HCT116 (cell line): Measurements from ENCODE around the gene FAM78B. TPM values are rescaled to one million over a fixed set of nuclear protein-coding genes. Genes with fewer than 3 reads are reported as not detected.

Experiments
- ATAC-seq: fragments of 200-7000 bp; cut with Tn5 transposase; 2 replicates; pipeline ENCODE4 v1.9.1; 2020; ENCODE audit warnings: mild to moderate bottlenecking, moderate library complexity
- BruUV-seq: library from RNA; stranded (reverse); fragments of 400-500 nt; replicated peaks from 2 replicates; lab custom pipeline; 2021; lab: Mats Ljungman, UMichigan
- CTCF ChIA-PET: fragments of 300-600 bp; sonication (Branson Sonifier 250); formaldehyde crosslinking; loops from one replicate; lab custom pipeline; 2021; ENCODE audit warnings: antibody characterized with exemption; lab: Charles Lee
- POLR2A ChIA-PET: fragments of 300-600, 350-600 bp; sonication (Branson Sonifier 250); formaldehyde crosslinking; loops from one replicate; lab custom pipeline; 2021; ENCODE audit warnings: antibody characterized with exemption; lab: Charles Lee
- RAD21 ChIA-PET, 2 experiments: fragments of 300-600 bp; sonication (Branson Sonifier 250); formaldehyde crosslinking; loops; one replicate each; lab custom pipeline; 2023; ENCODE audit warnings: low total read pairs in 2 of 2; ENCODE audit not compliant: uncharacterized antibody in 2 of 2, unreplicated experiment in 2 of 2, low non-redundant PET in 1 of 2; lab: Charles Lee
- DNase-seq: peaks from one replicate; pipeline ENCODE4 v3.0.0-alpha.2; 2010; ENCODE audit warnings: low read depth, low spot score
- H2AFZ ChIP-seq: fragments of 200-600 bp; shearing (Covaris generic), sonication (generic); 2 replicates; pipeline ENCODE4 v1.6.1; 2017; ENCODE audit warnings: low read depth, mixed run types, mixed read lengths, antibody characterized with exemption, low read length; ENCODE audit not compliant: poor library complexity, severe bottlenecking
- H3K27ac ChIP-seq: 2 replicates; pipeline ENCODE4 v1.5.1; 2012; ENCODE audit warnings: low read depth, low read length
- H3K27me3 ChIP-seq: fragments of 200-600 bp; sonication (generic); 2 replicates; pipeline ENCODE4 v1.6.1; 2016; ENCODE audit warnings: mixed run types, low read length, mixed read lengths; ENCODE audit not compliant: insufficient read depth
- H3K36me3 ChIP-seq, 2 experiments: fragments of 200-500 bp in 1 of 2; fragments of 200-600 bp in 1 of 2; sonication (Bioruptor generic) in 1 of 2; sonication (generic) in 1 of 2; 2 replicates each; pipeline versions ENCODE4 v1.5.1 to v1.6.1; 2014 to 2016; ENCODE audit warnings: low read length in 2 of 2, inconsistent platforms in 1 of 2, mixed read lengths in 1 of 2, mixed run types in 1 of 2; ENCODE audit not compliant: insufficient read depth in 2 of 2, control insufficient read depth in 1 of 2
- H3K4me1 ChIP-seq, 2 experiments: fragments of 200-600 bp in 1 of 2; sonication (generic) in 1 of 2; 2 replicates each; pipeline versions ENCODE4 v1.5.1 to v1.6.1; 2012 to 2017; ENCODE audit warnings: low read length in 2 of 2, inconsistent platforms in 1 of 2, mild to moderate bottlenecking in 1 of 2, mixed read lengths in 1 of 2, mixed run types in 1 of 2, moderate library complexity in 1 of 2; ENCODE audit not compliant: insufficient read depth in 2 of 2, control insufficient read depth in 1 of 2
- H3K4me2 ChIP-seq: fragments of 200-600 bp; sonication (generic); 2 replicates; pipeline ENCODE4 v1.6.1; 2017; ENCODE audit warnings: mixed run types, low read length, mixed read lengths
- H3K4me3 ChIP-seq, 2 experiments: fragments of 200-600 bp in 1 of 2; sonication (generic) in 1 of 2; replicated peaks in 1 of 2; 2 replicates each; pipeline ENCODE4 v1.5.1; 2011 to 2016; ENCODE audit warnings: low read length in 2 of 2, control low read depth in 1 of 2, low read depth in 1 of 2, mild to moderate bottlenecking in 1 of 2, mixed read lengths in 1 of 2, mixed run types in 1 of 2
- H3K79me2 ChIP-seq: fragments of 200-600 bp; sonication (generic); 2 replicates; pipeline ENCODE4 v1.6.1; 2017; ENCODE audit warnings: mild to moderate bottlenecking, mixed run types, low read length, moderate library complexity, mixed read lengths; ENCODE audit not compliant: insufficient read depth
- H3K9ac ChIP-seq: fragments of 200-600 bp; sonication (generic); 2 replicates; pipeline ENCODE4 v1.6.1; 2016; ENCODE audit warnings: low read length, mixed read lengths
- H3K9me2 ChIP-seq: fragments of 200-600 bp; sonication (generic), shearing (Covaris generic); 2 replicates; pipeline ENCODE4 v1.6.1; 2017; ENCODE audit warnings: mixed run types, mild to moderate bottlenecking, moderate library complexity; ENCODE audit not compliant: insufficient read depth
- H3K9me3 ChIP-seq, 2 experiments: fragments of 200-500 bp in 1 of 2; fragments of 200-600 bp in 1 of 2; sonication (Bioruptor generic) in 1 of 2; sonication (generic) in 1 of 2; 2 replicates each; pipeline ENCODE4 v1.6.1; 2014 to 2017; ENCODE audit warnings: low read length in 2 of 2, mixed read lengths in 2 of 2, inconsistent platforms in 1 of 2, low read depth in 1 of 2, mild to moderate bottlenecking in 1 of 2, mixed run types in 1 of 2, moderate library complexity in 1 of 2; ENCODE audit not compliant: control insufficient read depth in 1 of 2, insufficient read depth in 1 of 2
- H4K20me1 ChIP-seq: fragments of 200-600 bp; sonication (generic), shearing (Covaris generic); 2 replicates; pipeline ENCODE4 v1.6.1; 2017; ENCODE audit warnings: mixed run types, mild to moderate bottlenecking, moderate library complexity; ENCODE audit not compliant: insufficient read depth
- CBX3 ChIP-seq: IDR thresholded peaks from 2 replicates; pipeline ENCODE4 v1.6.1; 2012; ENCODE audit warnings: low read depth
- CEBPB ChIP-seq: IDR thresholded peaks from 2 replicates; pipeline ENCODE4 v1.6.1; 2012; ENCODE audit warnings: low read depth
- EGR1 ChIP-seq: IDR thresholded peaks from 2 replicates; pipeline ENCODE4 v1.6.1; 2012; ENCODE audit warnings: low read depth
- EZH2 ChIP-seq: fragments of 200-600 bp; sonication (generic); IDR thresholded peaks from 2 replicates; pipeline ENCODE4 v1.6.1; 2017; ENCODE audit warnings: antibody characterized with exemption, mixed run types
- EZH2phosphoT487 ChIP-seq: fragments of 200-600 bp; IDR thresholded peaks from 2 replicates; pipeline ENCODE4 v1.6.1; 2018; ENCODE audit warnings: antibody characterized with exemption, borderline replicate concordance
- SIN3A ChIP-seq: IDR thresholded peaks from 2 replicates; pipeline ENCODE4 v1.6.1; 2012; ENCODE audit warnings: low read depth
- SRF ChIP-seq: IDR thresholded peaks from 2 replicates; pipeline ENCODE4 v1.6.1; 2012; ENCODE audit warnings: low read depth
- YY1 ChIP-seq: IDR thresholded peaks from 2 replicates; pipeline ENCODE4 v1.6.1; 2011; ENCODE audit warnings: low read length, low read depth, moderate library complexity, mild to moderate bottlenecking; ENCODE audit not compliant: insufficient replicate concordance; ENCODE audit errors: extremely low read depth
- ZFX ChIP-seq: fragments of 450-650 bp; IDR thresholded peaks from 2 replicates; pipeline ENCODE4 v1.6.1; 2017
- ZNF274 ChIP-seq: fragments of 200-500 bp; sonication (Bioruptor generic); IDR thresholded peaks from 2 replicates; pipeline ENCODE4 v1.6.1; 2014; ENCODE audit warnings: mild to moderate bottlenecking, low read depth, low read length, inconsistent platforms
- intact Hi-C: fragments of 100-400 bp; cut with micrococcal nuclease; formaldehyde crosslinking; loops from 2 replicates; pipeline ENCODE4 v1.10.0; 2022
- total RNA-seq: library from RNA; stranded (reverse); gene quantifications from one replicate; pipeline ENCODE4 v1.2.1, GENCODE V29; 2021; ENCODE audit not compliant: unreplicated experiment
- TF ChIP-seq, protein P1 (sequence below): IDR thresholded peaks from 2 replicates; pipeline ENCODE4 v1.6.1; 2012
- TF ChIP-seq, protein P2 (sequence below): IDR thresholded peaks from 2 replicates; pipeline ENCODE4 v1.6.1; 2012
- TF ChIP-seq, protein P3 (sequence below): IDR thresholded peaks from 2 replicates; pipeline ENCODE4 v1.6.1; 2011; ENCODE audit warnings: mild to moderate bottlenecking, low read length, moderate library complexity; ENCODE audit not compliant: insufficient replicate concordance; ENCODE audit errors: extremely low read depth
- TF ChIP-seq, protein P4 (sequence below), 3 experiments: fragments of 200-600 bp in 1 of 3; sonication (generic) in 1 of 3; IDR thresholded peaks in 2 of 3; conservative IDR thresholded peaks in 1 of 3; 2 replicates each; pipeline ENCODE4 v1.5.1; 2012 to 2017; ENCODE audit warnings: low read depth in 2 of 3, low read length in 2 of 3, antibody characterized with exemption in 1 of 3, borderline replicate concordance in 1 of 3, control low read depth in 1 of 3, mild to moderate bottlenecking in 1 of 3, mixed read lengths in 1 of 3, mixed run types in 1 of 3, moderate library complexity in 1 of 3; ENCODE audit not compliant: insufficient read depth in 1 of 3

The FAM78B gene
- total RNA-seq, 1 experiment from 2014 or later: 1.4 TPM

DNA sequence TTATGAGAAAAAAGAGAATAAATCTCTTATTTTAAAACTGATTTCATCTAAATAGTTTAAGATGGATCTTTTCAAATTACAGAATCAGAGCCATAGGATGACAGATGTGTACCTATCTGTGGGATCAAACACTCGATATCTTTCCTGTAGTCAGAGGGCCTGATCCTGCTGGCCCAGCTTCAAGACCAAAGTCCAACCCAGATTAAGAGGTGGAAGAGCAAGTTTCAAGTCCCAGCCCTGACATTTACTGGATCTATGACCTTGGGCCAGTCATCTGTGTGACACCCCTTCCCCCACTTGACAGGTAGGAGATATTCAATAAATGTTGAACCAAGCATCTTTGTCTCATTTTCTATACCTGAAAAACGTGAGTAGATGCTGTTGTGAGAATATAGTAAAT is 140.7 kb downstream of the FAM78B start:
- no peak overlapping the region for H3K4me2 ChIP-seq
- no peak overlapping the region for H2AFZ ChIP-seq
- no peak overlapping the region for H3K4me3 ChIP-seq
- H3K79me2 ChIP-seq: no peaks in the 10 kb centered on the region
- H3K27me3 ChIP-seq: peaks cover 76% of the 10 kb centered on the region
- H3K4me1 ChIP-seq: no peaks in the 10 kb centered on the region
- no TSS peak for BruUV-seq
- ATAC-seq: no peak
- H4K20me1 ChIP-seq: no peaks in the 10 kb centered on the region
- ChIA-PET POLR2A (no interaction called here), RAD21 (no interaction called here), CTCF (no interaction called here)
- no peak overlapping the region for H3K27ac ChIP-seq
- no peaks in the 10 kb centered on the region for H3K9me3 ChIP-seq
- no peak for DNase-seq
- H3K9me2 ChIP-seq: no peaks in the 10 kb centered on the region
- intact Hi-C loops: no loop called here
- TF ChIP-seq, protein P1, sequence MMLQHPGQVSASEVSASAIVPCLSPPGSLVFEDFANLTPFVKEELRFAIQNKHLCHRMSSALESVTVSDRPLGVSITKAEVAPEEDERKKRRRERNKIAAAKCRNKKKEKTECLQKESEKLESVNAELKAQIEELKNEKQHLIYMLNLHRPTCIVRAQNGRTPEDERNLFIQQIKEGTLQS: no peak
- TF ChIP-seq, protein P2, sequence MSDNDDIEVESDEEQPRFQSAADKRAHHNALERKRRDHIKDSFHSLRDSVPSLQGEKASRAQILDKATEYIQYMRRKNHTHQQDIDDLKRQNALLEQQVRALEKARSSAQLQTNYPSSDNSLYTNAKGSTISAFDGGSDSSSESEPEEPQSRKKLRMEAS: no peak
- no peak for TF ChIP-seq CEBPB
- no peak for TF ChIP-seq ZNF274
- TF ChIP-seq EZH2phosphoT487: no peak
- TF ChIP-seq CBX3: no peak
- TF ChIP-seq EGR1: no peak
- no peak for TF ChIP-seq EZH2
- no peak for TF ChIP-seq SIN3A
- TF ChIP-seq, protein P3, sequence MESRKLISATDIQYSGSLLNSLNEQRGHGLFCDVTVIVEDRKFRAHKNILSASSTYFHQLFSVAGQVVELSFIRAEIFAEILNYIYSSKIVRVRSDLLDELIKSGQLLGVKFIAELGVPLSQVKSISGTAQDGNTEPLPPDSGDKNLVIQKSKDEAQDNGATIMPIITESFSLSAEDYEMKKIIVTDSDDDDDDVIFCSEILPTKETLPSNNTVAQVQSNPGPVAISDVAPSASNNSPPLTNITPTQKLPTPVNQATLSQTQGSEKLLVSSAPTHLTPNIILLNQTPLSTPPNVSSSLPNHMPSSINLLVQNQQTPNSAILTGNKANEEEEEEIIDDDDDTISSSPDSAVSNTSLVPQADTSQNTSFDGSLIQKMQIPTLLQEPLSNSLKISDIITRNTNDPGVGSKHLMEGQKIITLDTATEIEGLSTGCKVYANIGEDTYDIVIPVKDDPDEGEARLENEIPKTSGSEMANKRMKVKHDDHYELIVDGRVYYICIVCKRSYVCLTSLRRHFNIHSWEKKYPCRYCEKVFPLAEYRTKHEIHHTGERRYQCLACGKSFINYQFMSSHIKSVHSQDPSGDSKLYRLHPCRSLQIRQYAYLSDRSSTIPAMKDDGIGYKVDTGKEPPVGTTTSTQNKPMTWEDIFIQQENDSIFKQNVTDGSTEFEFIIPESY: no peak
- TF ChIP-seq SRF: no peak
- TF ChIP-seq ZFX: no peak
- TF ChIP-seq YY1: no peak
- TF ChIP-seq, protein P4, sequence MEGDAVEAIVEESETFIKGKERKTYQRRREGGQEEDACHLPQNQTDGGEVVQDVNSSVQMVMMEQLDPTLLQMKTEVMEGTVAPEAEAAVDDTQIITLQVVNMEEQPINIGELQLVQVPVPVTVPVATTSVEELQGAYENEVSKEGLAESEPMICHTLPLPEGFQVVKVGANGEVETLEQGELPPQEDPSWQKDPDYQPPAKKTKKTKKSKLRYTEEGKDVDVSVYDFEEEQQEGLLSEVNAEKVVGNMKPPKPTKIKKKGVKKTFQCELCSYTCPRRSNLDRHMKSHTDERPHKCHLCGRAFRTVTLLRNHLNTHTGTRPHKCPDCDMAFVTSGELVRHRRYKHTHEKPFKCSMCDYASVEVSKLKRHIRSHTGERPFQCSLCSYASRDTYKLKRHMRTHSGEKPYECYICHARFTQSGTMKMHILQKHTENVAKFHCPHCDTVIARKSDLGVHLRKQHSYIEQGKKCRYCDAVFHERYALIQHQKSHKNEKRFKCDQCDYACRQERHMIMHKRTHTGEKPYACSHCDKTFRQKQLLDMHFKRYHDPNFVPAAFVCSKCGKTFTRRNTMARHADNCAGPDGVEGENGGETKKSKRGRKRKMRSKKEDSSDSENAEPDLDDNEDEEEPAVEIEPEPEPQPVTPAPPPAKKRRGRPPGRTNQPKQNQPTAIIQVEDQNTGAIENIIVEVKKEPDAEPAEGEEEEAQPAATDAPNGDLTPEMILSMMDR (IDR thresholded peaks at IDR 0.05 in 2 of 3, conservative IDR thresholded peaks at IDR 0.05 in 1 of 3; ENCODE audit: borderline replicate concordance in 1 of 3, insufficient read depth in 1 of 3, low read depth in 2 of 3, low read length in 2 of 3): no peak
- no peaks in the 10 kb centered on the region for H3K36me3 ChIP-seq
- H3K9ac ChIP-seq: no peak overlapping the region
